BJ (cell line): ENCODE data around the gene ANKRD11. TPM values are rescaled to one million over a fixed set of nuclear protein-coding genes. Genes with fewer than 3 reads are reported as not detected.

Experiments used
- CTCF ChIA-PET: fragments of 350-600 bp; formaldehyde crosslinking; extraction: SDS; loops from one replicate; lab custom pipeline; 2021; ENCODE audit warnings: antibody characterized with exemption, inconsistent platforms; lab: Yijun Ruan, JAX
- POLR2A ChIA-PET: fragments of 300-600 bp; sonication (Branson Sonifier 250); formaldehyde crosslinking; extraction: SDS; loops from one replicate; lab custom pipeline; 2021; ENCODE audit warnings: antibody characterized with exemption; lab: Charles Lee
- DNase-seq: peaks from one replicate; pipeline ENCODE4 v3.0.0-alpha.2; 2011; ENCODE audit warnings: low read depth
- H3K27me3 ChIP-seq: 2 replicates; pipeline ENCODE4 v1.6.0; 2011; ENCODE audit warnings: low read length; ENCODE audit not compliant: control insufficient read depth, insufficient read depth
- H3K36me3 ChIP-seq: 2 replicates; pipeline ENCODE4 v1.5.1; 2011; ENCODE audit warnings: low read length; ENCODE audit not compliant: control insufficient read depth, insufficient read depth
- H3K4me3 ChIP-seq: 2 replicates; pipeline ENCODE4 v1.5.1; 2011; ENCODE audit warnings: low read depth, mild to moderate bottlenecking, control low read depth, low read length
- polyA plus RNA-seq: library from polyadenylated mRNA; depleted of rRNA; stranded (reverse); fragments of >200 nt; gene quantifications from 2 replicates; pipeline ENCODE4 v1.2.3, GENCODE V29; 2011
- TF ChIP-seq, protein P1 (sequence below): IDR thresholded peaks from 2 replicates; pipeline ENCODE4 v1.5.1; 2011; ENCODE audit warnings: low read depth, mild to moderate bottlenecking, control low read depth, inconsistent platforms, low read length, moderate library complexity; ENCODE audit not compliant: insufficient read depth

ANKRD11 gene
- polyA plus RNA-seq, 1 experiment, result 61.8 TPM

GRCh38 chr16:89279666-89280481 lies 210.5 kb downstream of the ANKRD11 start:
- no peak overlapping the region for H3K4me3 ChIP-seq
- POLR2A ChIA-PET, result no interaction called here
- DNase-seq, result no peak
- CTCF ChIA-PET, result interaction anchor here (3.2 kb wide), 1 partner anchor 9 kb away, joined by 14 read pairs; no protein-coding TSS in a partner anchor
- H3K36me3 ChIP-seq, result peaks cover 43% of the 10 kb centered on the region
- H3K27me3 ChIP-seq, result no peaks in the 10 kb centered on the region
- TF ChIP-seq, protein P1, sequence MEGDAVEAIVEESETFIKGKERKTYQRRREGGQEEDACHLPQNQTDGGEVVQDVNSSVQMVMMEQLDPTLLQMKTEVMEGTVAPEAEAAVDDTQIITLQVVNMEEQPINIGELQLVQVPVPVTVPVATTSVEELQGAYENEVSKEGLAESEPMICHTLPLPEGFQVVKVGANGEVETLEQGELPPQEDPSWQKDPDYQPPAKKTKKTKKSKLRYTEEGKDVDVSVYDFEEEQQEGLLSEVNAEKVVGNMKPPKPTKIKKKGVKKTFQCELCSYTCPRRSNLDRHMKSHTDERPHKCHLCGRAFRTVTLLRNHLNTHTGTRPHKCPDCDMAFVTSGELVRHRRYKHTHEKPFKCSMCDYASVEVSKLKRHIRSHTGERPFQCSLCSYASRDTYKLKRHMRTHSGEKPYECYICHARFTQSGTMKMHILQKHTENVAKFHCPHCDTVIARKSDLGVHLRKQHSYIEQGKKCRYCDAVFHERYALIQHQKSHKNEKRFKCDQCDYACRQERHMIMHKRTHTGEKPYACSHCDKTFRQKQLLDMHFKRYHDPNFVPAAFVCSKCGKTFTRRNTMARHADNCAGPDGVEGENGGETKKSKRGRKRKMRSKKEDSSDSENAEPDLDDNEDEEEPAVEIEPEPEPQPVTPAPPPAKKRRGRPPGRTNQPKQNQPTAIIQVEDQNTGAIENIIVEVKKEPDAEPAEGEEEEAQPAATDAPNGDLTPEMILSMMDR, result no peak

GRCh38 chr16:89278441-89279240 lies 211.7 kb downstream of the ANKRD11 start:
- H3K36me3 ChIP-seq, result peaks cover 48% of the 10 kb centered on the region
- no peak overlapping the region for H3K4me3 ChIP-seq
- H3K27me3 ChIP-seq, result no peaks in the 10 kb centered on the region
- DNase-seq, result no peak
- ChIA-PET CTCF (interaction anchor here (3.2 kb wide), 1 partner anchor 11 kb away, joined by 14 read pairs; no protein-coding TSS in a partner anchor), POLR2A (no interaction called here)
- TF ChIP-seq, protein P1, result no peak

DNA sequence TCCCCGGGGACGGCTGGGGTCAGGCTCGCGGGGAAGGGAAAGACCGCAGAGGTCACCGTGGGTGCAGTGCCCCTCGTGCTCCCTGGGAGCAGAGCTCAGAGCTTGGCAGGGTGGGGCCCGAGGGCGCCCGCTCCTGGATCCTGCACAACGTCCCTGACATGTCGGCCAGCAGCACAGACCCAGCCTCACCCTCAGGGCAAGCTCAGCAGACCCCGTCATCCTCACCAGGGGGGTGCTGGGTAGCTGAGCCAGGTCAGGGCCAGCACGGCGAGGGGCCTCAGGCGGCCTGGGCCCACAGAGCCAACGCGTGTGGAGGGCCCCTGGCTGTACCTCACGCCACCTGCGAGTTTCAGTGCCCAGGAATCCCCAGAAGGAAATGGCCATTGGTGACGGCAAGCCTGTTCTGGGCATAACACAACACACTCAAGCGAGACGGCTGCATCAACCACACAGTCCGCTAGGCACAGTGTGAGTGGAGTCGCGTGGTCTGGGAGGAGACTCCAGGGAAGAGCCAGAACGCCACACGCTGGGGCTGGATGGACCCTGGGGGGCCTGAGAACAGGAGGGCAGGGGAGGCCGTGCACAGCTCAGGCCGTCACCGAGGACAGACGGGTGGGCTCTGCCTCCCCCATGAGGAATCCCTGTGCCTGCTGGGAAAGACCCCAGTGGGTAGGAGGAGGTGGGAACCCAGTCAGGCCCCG lies 212.6 kb downstream of the ANKRD11 start:
- no peak for DNase-seq
- Histone ChIP-seq H3K4me3 (no peak overlapping the region), H3K36me3 (peaks cover 46% of the 10 kb centered on the region), H3K27me3 (no peaks in the 10 kb centered on the region)
- ChIA-PET POLR2A (no interaction called here), CTCF (interaction anchor here (1.5 kb wide), 1 partner anchor 12 kb away, joined by 5 read pairs; no protein-coding TSS in a partner anchor)
- TF ChIP-seq, protein P1, result no peak

DNA sequence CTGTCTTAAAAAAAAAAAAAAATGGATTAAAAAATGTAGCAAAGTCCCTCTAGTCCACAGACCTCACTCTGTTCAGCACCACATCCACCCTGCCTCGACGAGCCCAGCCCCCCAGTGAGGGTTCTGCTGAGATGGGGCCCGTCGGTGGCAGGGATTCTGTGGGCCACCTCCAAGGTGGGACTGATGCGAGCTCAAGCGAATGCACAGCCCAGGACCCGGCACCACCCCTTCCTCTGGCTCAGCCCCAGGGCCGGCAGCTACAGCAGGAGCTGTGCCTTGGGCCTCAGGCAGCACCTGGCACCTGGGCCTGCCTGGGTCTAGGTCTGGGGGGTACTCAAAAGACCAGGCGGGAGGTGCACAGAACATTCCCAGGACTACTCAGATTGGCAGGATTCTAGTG lies 213.3 kb downstream of the ANKRD11 start:
- no peaks in the 10 kb centered on the region for H3K27me3 ChIP-seq
- TF ChIP-seq, protein P1, result no peak
- no peak for DNase-seq
- CTCF ChIA-PET, result interaction anchor here (1.5 kb wide), 1 partner anchor 12 kb away, joined by 5 read pairs; no protein-coding TSS in a partner anchor
- no peak overlapping the region for H3K4me3 ChIP-seq
- POLR2A ChIA-PET, result no interaction called here
- H3K36me3 ChIP-seq, result peaks cover 44% of the 10 kb centered on the region
